CD14-positive monocyte (primary cell): Measurements from ENCODE around the gene OR4D6. TPM values are rescaled to one million over a fixed set of nuclear protein-coding genes. Genes with fewer than 3 reads are reported as not detected.

ENCODE experiments used
- DNase-seq, 3 donors: peaks; one replicate each; pipeline ENCODE4 v3.0.0-alpha.2; 2011 to 2022
- H2AFZ ChIP-seq: 2 replicates; pipeline ENCODE4 v1.6.0; 2012; ENCODE audit warnings: mild to moderate bottlenecking, low read depth, low read length, inconsistent platforms; ENCODE audit not compliant: insufficient read depth, poor library complexity, severe bottlenecking
- H3K27ac ChIP-seq, 2 donors: 1 replicate in 1 of 2; 2 replicates in 1 of 2; pipeline ENCODE4 v1.5.1; 2012 to 2013; ENCODE audit warnings: low read length in 2 of 2, control low read depth in 1 of 2, inconsistent platforms in 1 of 2, low read depth in 1 of 2, mild to moderate bottlenecking in 1 of 2
- H3K27me3 ChIP-seq, 2 donors: one replicate each; pipeline versions ENCODE4 v1.6.0 to v1.6.1; 2011 to 2013; ENCODE audit warnings: low read length in 2 of 2; ENCODE audit not compliant: control insufficient read depth in 2 of 2, insufficient read depth in 2 of 2
- H3K36me3 ChIP-seq, 2 donors: replicated peaks in 1 of 2; 1 replicate in 1 of 2; 2 replicates in 1 of 2; pipeline versions ENCODE4 v1.5.1 to v1.6.1; 2012 to 2013; ENCODE audit warnings: low read length in 2 of 2, control low read depth in 1 of 2, inconsistent platforms in 1 of 2, mild to moderate bottlenecking in 1 of 2; ENCODE audit not compliant: insufficient read depth in 2 of 2, control insufficient read depth in 1 of 2
- H3K4me1 ChIP-seq, 2 donors: 1 replicate in 1 of 2; 2 replicates in 1 of 2; pipeline versions ENCODE4 v1.5.1 to v1.6.1; 2012 to 2013; ENCODE audit warnings: low read length in 2 of 2, control low read depth in 1 of 2, inconsistent platforms in 1 of 2, mild to moderate bottlenecking in 1 of 2, moderate library complexity in 1 of 2; ENCODE audit not compliant: insufficient read depth in 2 of 2, control insufficient read depth in 1 of 2
- H3K4me2 ChIP-seq: replicated peaks from 2 replicates; pipeline ENCODE3; 2012; ENCODE audit warnings: low read length, moderate library complexity, mild to moderate bottlenecking; ENCODE audit not compliant: poor library complexity, severe bottlenecking; ENCODE audit errors: extremely low read depth
- H3K4me3 ChIP-seq, 3 experiments: fragments of 200-600 bp in 1 of 3; sonication (generic) in 1 of 3; replicated peaks in 1 of 3; 1 replicate in 2 of 3; 2 replicates in 1 of 3; pipeline ENCODE4 v1.5.1; 2011 to 2013; ENCODE audit warnings: low read length in 3 of 3, mild to moderate bottlenecking in 3 of 3, control low read depth in 2 of 3, low read depth in 2 of 3, inconsistent platforms in 1 of 3, moderate library complexity in 1 of 3
- H3K79me2 ChIP-seq: 2 replicates; pipeline ENCODE4 v1.6.0; 2012; ENCODE audit warnings: mild to moderate bottlenecking, control low read depth, inconsistent platforms, low read length, moderate library complexity; ENCODE audit not compliant: insufficient read depth
- H3K9ac ChIP-seq: 2 replicates; pipeline ENCODE4 v1.6.0; 2017; ENCODE audit warnings: low read length, mild to moderate bottlenecking; ENCODE audit not compliant: insufficient read depth, poor library complexity, severe bottlenecking
- H3K9me3 ChIP-seq, 2 donors: replicated peaks in 1 of 2; 1 replicate in 1 of 2; 2 replicates in 1 of 2; pipeline versions ENCODE4 v1.5.1 to v1.6.1; 2012 to 2013; ENCODE audit warnings: low read length in 2 of 2, control low read depth in 1 of 2; ENCODE audit not compliant: control insufficient read depth in 1 of 2, insufficient read depth in 1 of 2
- H4K20me1 ChIP-seq: 2 replicates; pipeline ENCODE4 v1.6.0; 2012; ENCODE audit warnings: mild to moderate bottlenecking, low read length, control low read depth, moderate library complexity; ENCODE audit not compliant: insufficient read depth
- H3K27ac Mint-ChIP-seq, 7 donors: one replicate each; pipeline ENCODE4 v1.8.0; 2020; ENCODE audit warnings: mild to moderate bottlenecking in 7 of 7, mixed read lengths in 7 of 7, moderate library complexity in 6 of 7, inconsistent platforms in 2 of 7
- H3K27me3 Mint-ChIP-seq, 3 donors: one replicate each; pipeline ENCODE4 v1.8.0; 2021 to 2022; ENCODE audit warnings: low read depth in 3 of 3, mild to moderate bottlenecking in 3 of 3, mixed read lengths in 3 of 3, moderate library complexity in 3 of 3, inconsistent platforms in 1 of 3
- H3K36me3 Mint-ChIP-seq, 2 donors: one replicate each; pipeline ENCODE4 v1.8.0; 2020; ENCODE audit warnings: mixed read lengths in 2 of 2, inconsistent platforms in 1 of 2, mild to moderate bottlenecking in 1 of 2
- H3K4me1 Mint-ChIP-seq: one replicate; pipeline ENCODE4 v1.8.0; 2020; ENCODE audit warnings: mild to moderate bottlenecking, mixed read lengths
- H3K4me3 Mint-ChIP-seq, 2 donors: one replicate each; pipeline ENCODE4 v1.8.0; 2020; ENCODE audit warnings: mild to moderate bottlenecking in 2 of 2, mixed read lengths in 2 of 2, moderate library complexity in 1 of 2
- H3K9me3 Mint-ChIP-seq, 7 donors: one replicate each; pipeline ENCODE4 v1.8.0; 2020 to 2022; ENCODE audit warnings: mixed read lengths in 7 of 7, mild to moderate bottlenecking in 6 of 7, moderate library complexity in 6 of 7, inconsistent platforms in 2 of 7
- CTCF ChIP-seq: fragments of 200-600 bp; IDR thresholded peaks from one replicate; pipeline ENCODE4 v1.8.0; 2022; ENCODE audit warnings: antibody characterized with exemption, mild to moderate bottlenecking
- intact Hi-C, 2 donors: fragments of 100-400 bp; cut with micrococcal nuclease; formaldehyde crosslinking; loops; one replicate each; pipeline versions ENCODE4 v1.15.0 to v1.15.1; 2023
- polyA plus RNA-seq, 3 donors: library from polyadenylated mRNA; depleted of rRNA in 1 of 3; unstranded in 2 of 3; stranded (reverse) in 1 of 3; fragments of 300-500 nt in 2 of 3; fragments of >200 nt in 1 of 3; fragmentation: Illumina TruSeq in 2 of 3; gene quantifications; 1 replicate in 2 of 3; 2 replicates in 1 of 3; pipeline ENCODE4 v1.2.3, GENCODE V29; 2012 to 2021

Gene OR4D6
- polyA plus RNA-seq, 3 donors: not detected

GRCh38 chr11:59503276-59503675 is 46.5 kb downstream of the OR4D6 start, which contains the start of gene OR4D11:
TSS of gene OR4D11 (plus strand) at chr11:59503576. CDS start at chr11:59503576, 0 bp downstream.
- Histone ChIP-seq H4K20me1 (no peaks in the 10 kb centered on the region), H3K4me3 (no peak within 1 kb of the TSS), H3K36me3 (no peaks in the 10 kb centered on the region), H3K9me3 (no peaks in the 10 kb centered on the region), H3K27me3 (no peaks in the 10 kb centered on the region), H3K9ac (no peak within 1 kb of the TSS), H3K27ac (no peak within 1 kb of the TSS), H3K4me1 (no peaks in the 10 kb centered on the region), H3K79me2 (no peaks in the 10 kb centered on the region), H2AFZ (no peak within 1 kb of the TSS), H3K4me2 (no peak within 1 kb of the TSS)
- intact Hi-C loops: no loop called here
- no peak for TF ChIP-seq CTCF
- H3K27ac Mint-ChIP-seq: no peak within 1 kb of the TSS
- peaks cover 0 to 1% (median 0%) of the 10 kb centered on the region in 3 donors for H3K27me3 Mint-ChIP-seq
- no peak for DNase-seq
- no peaks in the 10 kb centered on the region for H3K36me3 Mint-ChIP-seq
- H3K9me3 Mint-ChIP-seq: peaks cover 0 to 6% (median 5%) of the 10 kb centered on the region in 7 donors
- H3K4me1 Mint-ChIP-seq: no peaks in the 10 kb centered on the region
- no peak within 1 kb of the TSS for H3K4me3 Mint-ChIP-seq

Other genes starting within 250 kb of the OR4D6 start
- gene MPEG1, start 244.0 kb upstream of the OR4D6 start, polyA plus RNA-seq: 100 to 1,000 TPM; 273 to 971 (median 691) TPM
- gene OR5AN1, start 98.1 kb upstream of the OR4D6 start, polyA plus RNA-seq: not detected
- not detected for gene OR5A2, start 30.5 kb upstream of the OR4D6 start, polyA plus RNA-seq
- gene OR5A1, start 20.5 kb upstream of the OR4D6 start, polyA plus RNA-seq: not detected
- gene OR4D10, start 16.4 kb downstream of the OR4D6 start, polyA plus RNA-seq: not detected
- gene OR4D11, start 46.6 kb downstream of the OR4D6 start, polyA plus RNA-seq: not detected
- gene OR4D9, start 54.6 kb downstream of the OR4D6 start, polyA plus RNA-seq: not detected
- gene OSBP, start 158.8 kb downstream of the OR4D6 start, polyA plus RNA-seq: 10 to 100 TPM in 2 of 3 donors, 1 to 10 TPM in 1; 9.8 to 15.3 (median 11.9) TPM
- gene PATL1, start 212.1 kb downstream of the OR4D6 start, polyA plus RNA-seq: 10 to 100 TPM in 1 of 3 donors, 1 to 10 TPM in 2; 4.1 to 49.3 (median 5.1) TPM